Activated T-cell treated with anti-CD3 and anti-CD28 coated beads for 24 hours (primary cell): Measurements from ENCODE around the gene HOXA3.

ENCODE experiments used
- DNase-seq: peaks from one replicate; pipeline ENCODE4 v3.0.0-alpha.2; 2020; ENCODE audit warnings: low read depth

HOXA3 gene

DNA sequence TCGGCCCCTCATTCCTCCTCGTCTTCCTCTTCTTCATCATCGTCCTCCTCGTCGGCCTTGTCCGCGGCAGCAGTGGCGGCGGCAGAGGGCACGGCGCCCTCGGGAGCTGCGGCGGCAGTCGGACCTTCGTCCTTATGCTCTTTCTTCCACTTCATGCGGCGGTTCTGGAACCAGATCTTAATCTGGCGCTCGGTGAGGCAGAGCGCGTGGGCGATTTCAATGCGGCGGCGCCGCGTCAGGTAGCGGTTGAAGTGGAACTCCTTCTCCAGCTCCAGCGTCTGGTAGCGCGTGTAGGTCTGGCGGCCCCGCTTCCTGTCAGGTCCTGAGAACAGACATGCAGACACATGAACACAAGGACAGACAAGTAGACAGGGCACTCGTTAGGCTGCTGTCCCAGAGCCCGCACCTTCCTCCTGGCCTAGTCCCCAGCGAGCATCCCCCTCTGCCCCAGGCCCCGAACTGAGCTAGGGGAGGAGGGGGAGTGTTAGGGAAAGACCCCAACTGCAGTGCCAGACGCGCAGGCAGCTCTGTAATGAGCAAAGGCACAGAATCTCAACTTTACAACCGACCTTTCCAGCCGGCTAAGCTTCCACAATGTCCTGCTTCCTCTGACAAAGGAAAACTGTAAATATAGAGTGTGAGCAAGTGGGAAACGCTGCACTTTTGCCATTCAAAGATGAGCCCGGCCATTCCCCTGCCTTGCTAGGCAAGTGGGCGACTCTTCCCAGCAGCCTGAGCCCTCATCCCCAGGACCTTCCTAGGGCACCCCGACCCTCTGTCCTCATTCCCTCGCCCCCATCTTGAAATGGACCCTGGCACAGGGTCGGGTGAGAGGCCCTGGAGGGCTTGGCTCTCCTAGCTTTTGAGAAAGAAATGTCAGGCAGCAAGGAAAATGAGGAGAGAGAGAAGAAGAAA, 2.8 kb upstream of the HOXA3 start:
- DNase-seq, result no peak

DNA sequence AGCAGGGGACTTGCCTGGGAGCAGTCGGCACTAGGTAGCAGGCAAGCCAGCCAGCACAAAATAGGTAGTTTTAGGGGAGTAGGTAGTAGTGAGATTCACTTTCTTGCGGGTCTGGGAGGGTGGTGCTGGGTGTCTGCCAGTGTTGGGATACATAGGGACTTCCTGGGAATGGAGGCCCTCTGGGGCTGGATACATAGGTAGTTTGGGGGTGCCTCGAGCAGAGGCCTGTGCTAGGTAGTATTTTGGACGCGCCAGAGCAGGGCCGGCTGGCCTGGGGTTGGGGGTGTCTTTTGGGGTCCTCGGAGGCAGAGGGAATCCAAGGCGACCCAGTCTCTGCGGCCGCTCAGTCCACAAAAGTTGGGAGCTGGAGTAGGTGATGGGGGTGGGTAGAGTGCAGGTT, 2.0 kb upstream of the HOXA3 start:
- no peak for DNase-seq

DNA sequence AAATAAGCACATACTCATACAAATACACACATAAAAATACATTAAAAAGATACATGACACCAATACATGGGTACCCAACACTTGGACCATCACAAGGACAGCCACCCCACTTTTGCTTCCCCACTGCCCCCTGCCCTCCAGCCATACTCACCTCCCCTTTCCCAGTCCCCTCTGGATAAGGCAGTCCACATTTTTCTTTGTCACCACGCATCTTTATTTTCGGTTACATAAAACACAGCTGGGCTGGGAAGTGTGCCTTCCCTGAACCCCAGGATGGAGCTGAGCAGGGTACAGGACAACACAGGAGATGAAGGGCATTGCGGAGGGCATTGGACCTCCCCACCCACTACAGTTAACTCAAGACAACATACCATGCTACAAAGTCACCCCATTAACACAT, 1.1 kb upstream of the HOXA3 start:
- no peak for DNase-seq

DNA sequence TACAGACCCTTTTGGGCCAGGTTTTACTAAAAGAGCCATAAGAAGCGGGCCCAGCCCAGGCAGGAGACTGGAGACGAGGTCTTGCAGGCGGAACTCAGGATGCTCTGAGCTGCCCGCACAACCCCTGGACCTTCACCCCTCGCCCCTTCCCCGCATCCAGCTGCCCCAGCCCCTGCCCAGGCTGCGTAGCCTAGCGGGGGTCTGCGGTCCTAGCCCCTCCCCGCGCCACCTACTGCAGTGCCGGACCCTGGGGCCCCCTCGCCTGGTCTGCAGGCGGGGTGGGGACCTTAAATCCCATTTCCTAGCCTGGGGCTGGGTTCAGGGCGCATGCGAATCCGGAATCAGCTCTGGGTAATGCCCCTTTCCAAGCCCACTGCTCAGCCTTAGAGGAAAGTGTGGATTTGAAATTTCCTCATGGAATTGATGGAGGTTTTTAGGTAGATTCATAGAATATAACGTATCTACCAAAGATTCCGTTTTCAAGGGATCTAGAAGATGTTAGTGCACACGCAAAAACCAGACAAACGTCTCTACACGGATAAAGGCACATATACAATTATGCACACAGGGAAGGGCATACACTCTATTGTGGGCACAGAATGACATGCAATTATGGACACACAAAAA, 546 bp upstream of the HOXA3 start:
- no peak for DNase-seq

DNA sequence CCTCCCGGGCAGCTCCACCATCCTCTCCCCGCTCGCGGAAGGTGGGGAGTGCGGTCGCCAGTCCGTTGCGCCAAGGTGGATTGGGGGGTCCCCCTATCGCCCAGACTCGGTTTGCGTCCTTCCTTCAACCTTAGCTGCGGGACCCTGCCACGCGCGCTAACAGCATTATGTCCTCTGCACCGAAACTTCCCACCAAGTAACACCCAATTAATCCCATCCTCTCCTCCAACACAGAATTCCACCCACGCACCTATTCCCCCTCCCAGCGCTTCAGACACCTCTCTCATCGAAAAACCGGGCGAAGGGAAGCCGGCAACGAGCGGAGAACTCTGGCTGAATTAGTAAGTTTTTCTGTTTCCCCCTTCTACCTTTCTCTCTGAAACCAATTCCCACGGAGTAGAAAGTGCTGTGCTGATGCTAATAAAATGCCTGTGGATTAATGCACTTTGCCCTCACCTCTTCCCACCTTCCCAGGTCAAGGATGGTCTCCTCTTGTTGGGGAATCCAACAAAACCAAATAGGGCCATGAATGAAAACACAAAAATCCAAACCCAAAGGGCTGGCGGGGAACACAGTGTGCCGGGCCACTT, 947 bp downstream of the HOXA3 start:
- no peak for DNase-seq

DNA sequence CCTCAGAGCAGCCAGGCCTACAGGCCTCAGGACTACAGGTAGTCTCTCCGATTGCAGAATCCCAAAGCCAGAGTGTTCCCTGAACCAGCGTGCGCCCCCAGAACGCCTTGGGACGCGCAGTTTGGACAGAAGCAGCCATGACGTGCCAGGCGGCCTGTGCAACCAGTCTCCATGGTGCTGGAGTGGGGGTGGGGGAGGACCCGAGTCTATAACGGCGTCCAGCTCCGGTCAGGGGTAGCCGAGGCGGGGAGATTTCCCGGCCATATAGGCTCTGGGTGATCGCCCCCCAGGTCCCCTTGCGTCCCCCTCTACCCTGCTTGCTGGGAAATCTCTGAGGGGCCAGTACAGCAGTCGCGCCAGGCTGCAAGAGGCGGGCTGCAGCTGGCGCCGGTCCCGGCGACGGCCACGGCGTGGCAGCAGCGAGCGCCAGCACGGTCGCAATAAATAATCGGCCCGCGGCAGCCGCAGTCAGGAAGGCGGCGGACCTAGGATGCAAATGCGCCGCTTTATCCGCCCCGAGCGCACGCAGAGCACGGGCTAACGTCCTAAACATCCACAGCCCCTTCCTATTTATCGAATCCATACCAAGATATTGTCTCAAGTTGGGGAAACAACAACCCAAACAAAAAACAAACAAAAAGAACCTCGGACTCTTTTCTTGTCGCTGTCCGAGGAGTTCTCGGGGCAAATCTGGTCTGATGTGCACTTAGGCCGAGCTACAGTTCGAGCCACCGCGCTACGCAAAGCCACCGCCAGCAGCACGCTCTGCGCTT, 1.6 kb downstream of the HOXA3 start:
- DNase-seq, result peak; percentile 57

DNA sequence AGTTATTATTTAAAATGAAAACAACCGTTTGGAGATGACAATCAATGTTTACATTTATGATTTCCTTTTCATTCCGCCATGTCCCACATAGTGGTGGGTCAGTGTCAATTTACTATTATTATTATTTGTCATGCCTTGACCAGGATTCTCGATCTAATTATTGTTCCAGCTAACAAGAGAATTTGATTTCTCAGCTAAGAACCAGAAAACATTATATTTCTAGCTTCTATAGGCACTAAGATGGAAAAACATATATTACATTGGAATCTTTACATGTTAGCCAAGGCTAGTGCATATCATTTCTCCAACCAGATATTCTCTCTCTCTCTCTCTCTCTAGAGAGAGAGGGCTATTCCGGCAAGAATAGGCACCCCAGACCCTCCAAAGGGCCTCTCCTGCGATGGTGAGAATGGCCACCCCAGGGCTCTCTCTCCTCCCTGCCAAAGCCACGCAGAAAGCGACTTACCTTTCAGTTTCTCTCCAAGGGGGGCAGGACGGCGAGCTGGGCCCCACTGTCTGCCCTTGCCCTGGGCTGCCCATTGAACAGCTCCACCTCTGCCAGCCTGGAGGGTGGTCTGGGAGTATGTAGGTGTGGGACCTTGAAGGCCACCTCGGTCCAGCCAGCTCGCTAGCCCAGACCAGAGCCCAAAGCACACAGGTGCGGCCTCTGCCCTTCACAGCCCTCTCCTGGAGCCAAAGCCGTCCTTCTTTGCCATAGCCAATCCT, 2.4 kb downstream of the HOXA3 start:
- DNase-seq, result no peak

DNA sequence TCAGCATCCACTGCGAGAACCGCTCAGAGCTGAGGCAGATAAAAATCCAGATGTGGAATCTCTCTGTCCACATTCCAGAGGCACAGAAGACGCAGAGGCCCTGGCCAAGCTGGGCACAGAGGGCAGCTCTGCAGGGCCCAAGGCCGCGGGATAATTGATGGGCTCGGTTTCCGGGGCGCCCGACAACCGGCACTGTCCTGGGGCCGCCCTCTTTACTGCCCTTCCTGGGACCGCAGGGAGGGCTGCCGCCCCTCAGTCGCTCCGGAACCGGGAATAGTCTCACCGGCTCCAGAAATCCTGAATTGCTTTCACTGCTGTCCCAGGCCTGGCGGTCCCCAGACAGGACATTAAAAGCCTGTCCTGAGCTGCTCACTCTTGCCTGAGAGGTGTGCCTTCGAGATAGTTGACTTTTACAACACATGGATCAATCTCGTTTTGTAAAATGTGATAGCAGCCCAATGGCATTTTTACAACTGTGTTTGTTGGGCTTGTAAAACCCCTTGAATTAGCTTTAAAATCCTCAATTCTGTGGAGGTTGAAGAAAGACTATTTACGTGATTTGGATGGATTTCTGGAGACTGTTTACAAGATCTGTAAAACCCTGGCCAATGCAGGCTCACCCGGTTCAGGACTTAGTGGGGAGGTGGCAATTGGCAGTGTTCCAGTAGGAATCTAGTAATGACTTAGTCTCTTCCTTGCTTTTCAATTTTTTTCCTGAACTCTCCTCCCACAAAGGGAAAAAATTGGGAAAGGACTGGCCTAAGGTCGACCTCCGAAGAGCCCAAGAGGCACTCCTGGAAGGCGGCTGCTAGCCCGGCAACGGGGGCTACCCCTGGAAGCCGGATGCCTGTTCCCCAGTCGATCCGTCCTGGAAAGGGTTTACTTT, 3.4 kb downstream of the HOXA3 start:
- DNase-seq, result no peak

DNA sequence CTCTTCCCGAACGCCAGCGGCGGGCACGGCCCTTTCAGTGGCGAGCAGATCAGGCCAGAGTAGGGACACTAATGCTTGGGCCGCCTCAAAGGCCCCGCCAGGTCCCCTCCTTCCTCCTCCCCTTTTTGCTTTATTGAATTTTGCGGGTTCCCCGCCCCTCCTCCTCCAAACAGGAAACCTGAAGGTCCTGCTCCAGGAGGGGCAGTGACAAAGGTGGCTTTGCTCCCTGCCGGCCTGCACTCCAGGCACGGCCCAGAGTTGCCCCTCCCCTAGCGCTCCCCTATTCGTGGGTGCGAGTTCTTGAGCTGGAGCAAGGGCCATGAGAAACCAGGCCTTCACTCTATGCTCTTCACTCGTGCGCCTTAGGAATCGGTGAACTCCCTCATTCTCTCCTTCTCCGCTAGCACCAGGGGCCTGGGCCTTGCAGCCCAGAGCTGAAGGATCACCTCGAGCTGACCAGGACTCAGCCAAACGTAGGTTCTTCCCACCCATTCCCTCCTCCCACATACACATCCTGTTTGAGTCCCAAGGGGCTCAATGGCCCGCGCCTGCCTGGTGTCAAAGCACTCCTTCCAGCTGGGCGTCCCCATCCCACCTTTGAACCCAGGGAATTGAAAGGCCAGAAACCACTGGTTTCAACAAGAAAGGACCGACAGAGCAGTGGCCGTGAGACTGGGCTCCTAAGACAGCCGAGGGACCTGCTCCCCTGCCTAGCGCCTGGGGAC, 4.2 kb downstream of the HOXA3 start:
- no peak for DNase-seq

DNA sequence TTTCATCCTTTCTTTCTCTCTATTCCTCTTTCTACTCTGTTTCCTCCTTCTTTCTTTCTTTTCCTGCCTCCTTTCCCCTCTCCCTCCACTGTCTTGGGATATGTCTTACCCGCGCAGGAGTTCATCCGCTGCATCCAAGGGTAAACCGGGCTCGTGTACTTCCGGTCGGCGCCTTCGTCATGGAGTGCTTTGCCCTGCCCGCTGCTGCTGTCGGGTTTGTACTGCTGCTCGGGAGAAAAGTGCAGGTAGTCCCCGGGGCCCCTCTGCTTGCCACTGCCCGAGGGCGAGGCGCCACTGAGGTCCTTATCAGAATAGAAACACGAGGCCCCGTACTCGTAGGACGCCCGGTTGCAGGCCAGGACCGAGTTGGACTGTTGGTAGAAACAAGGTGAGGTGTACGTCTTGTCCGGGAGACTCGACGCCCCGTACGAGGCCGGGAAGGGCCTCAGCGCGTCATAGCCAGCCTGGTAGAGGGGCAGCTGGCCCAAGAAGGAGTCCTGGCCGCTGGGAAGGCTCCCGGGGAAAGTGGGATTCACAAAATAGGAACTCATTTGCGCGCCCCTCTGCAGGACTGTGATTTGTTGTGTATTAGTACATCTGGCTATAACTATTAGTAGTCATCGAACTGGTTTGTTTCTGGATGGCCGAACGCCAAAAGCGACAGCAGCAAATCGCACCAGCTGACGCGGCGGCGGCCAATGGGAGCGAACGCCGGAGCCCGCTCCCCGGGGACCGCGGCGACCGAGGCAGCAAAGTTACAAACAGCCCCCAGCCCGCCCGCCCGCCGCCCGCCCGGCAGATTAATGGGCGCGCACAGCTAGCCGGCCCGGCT, 5.0 kb downstream of the HOXA3 start, which contains the start of gene HOXA6:
HOXA6 (minus strand) TSS at position 576 of the 832 bp plus-strand sequence; CDS start at position 551, 25 bp downstream.
- no peak for DNase-seq

DNA sequence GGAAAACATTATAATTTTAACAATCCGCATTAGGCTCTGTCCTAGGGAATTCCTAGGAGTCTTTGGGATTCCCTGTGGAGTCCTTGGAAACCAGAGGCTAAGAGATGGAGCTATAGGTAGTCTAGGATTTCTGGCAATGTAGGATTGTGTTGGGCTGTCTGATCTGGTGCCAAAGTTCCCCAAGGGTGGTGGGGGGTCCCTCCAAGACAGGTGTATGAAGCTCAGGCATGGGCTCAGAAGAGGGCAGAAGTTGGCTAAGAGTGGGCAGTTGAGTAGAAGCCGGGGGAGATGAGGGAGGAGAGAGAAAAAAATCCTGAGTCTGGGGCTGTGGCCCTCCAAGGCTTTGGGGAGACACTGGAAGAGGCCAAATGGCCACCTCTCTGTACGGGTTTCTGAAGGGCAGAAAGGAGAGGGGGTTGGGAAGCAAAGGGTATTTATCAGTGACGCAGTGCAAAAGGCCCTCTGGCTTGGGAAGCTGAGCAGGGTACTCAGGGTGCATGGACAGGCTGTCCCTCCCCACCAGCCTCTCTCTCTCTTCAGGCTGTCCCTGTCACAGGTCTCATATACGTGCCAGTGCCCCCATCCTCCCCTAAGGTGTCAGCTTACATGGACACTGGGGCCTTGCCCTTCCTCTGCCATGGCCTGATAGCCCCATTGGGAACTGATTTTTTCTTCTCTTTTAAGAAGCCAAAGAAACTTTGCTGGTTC, 5.7 kb downstream of the HOXA3 start:
- no peak for DNase-seq

DNA sequence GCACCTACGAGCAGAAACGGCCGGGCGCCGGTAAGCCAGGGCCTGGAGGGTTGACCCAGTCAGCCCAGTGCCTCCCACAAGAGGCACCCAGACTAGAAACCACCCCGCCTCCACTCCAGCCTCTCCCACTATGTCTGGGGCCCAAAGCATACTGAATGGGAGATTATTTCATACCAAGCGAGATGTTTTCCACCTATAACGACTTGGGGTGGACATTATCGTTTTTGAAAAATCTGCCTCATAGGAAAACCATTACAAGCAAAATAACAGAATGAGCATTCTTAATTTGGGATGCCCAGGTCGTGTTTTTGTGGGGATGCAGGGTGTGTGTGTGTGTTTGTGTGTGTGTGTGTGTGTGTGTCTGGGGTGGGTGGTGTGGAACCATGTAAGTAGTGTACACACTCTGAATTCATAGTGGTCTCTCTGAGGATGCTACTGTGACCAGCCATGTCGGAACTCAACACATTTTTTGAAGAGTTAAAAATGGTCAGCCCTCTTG, 6.4 kb downstream of the HOXA3 start:
- no peak for DNase-seq

DNA sequence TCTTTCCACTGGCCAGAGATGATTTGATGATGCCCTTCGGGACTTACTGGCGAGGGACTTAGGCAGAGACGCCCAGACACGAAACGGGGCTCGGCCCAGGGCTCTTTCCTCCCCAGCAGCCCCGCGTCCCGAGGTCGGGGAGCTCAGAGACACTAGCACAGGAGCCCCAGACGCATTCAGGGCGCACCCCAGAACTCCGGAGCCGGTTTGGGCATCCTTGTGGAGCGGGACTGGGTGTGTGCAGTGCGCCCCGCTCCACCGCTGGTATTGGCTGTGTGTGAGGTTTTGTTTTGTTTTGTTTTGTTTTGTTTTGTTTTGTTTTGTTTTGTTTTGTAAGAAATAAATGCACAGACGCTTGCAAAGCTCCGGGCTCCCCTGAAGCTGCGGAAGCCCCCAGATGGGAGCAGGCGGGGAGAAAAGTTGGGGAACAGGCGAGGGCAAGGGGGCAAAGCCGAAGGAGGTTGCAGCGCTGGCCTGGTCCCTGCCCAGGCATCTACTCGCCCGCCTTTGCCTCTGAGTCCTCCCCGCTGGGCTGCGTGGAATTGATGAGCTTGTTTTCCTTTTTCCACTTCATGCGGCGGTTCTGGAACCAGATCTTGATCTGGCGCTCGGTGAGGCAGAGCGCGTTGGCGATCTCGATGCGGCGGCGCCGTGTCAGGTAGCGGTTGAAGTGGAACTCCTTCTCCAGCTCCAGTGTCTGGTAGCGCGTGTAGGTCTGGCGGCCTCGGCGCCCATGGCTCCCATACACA, 7.0 kb downstream of the HOXA3 start:
- no peak for DNase-seq

DNA sequence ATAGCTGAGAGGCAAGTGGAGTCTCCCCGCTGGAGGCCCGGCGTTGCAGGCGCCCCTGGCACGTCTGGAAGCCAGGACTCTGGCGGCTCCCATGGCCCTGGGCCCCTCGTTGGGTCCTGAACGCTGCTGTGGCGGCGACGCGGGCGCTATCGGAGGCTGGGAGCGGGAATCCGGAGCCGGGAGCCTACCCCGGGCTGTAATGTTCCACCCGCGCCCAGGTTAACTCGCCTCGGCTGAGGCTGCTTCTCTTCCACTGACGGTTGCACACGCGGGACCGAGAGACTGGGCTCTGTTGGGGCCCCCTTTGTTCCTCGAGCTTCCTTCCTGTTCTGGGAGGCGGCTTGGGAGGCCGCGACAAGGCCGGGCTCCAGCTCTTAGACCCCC, 7.6 kb downstream of the HOXA3 start:
- no peak for DNase-seq

DNA sequence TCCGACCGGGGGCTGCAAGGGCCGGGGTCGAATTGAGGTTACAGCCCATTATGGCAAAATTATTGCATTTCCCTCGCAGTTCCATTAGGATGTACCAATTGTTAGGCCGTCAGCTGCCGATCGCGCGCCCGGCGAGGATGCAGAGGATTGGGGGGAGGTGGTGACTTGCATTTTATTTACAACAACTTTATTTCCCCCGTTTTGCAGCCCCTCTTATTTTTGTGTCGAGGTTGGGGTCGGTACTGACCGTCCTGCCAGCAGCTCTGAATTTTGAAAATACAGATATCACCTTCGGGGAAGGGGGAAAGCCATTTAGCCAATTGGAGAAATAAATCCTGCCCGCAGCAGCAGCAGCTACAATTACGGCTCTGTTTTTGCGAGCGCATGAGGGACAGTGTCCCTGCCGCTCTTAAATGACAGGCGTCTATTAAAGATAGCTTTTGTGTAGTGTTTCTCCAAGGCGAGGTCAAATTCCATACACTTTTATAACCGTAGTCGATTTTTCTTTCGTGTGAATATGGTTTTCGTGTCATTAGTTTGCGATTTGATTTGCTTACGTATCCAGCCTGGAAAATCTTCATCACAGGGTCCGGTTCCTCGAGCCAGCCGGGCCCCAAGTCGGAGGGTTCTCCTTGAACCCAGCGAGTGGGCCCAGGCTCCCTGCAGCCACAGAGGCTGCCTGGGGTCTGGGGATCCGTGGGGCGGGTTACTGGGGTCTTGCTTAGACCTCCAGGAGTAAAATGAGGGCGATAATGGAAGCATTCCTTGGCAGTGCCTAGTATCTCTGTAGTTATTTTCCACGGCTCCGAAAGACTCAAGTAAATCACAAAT, 8.2 kb downstream of the HOXA3 start:
- no peak for DNase-seq
